Kidney tubule cell (primary cell): ENCODE results near the gene NLRP10.

Source experiments
- DNase-seq: peaks from one replicate; pipeline ENCODE4 v3.0.0-alpha.2; 2018; ENCODE audit warnings: low spot score

NLRP10 gene

DNA sequence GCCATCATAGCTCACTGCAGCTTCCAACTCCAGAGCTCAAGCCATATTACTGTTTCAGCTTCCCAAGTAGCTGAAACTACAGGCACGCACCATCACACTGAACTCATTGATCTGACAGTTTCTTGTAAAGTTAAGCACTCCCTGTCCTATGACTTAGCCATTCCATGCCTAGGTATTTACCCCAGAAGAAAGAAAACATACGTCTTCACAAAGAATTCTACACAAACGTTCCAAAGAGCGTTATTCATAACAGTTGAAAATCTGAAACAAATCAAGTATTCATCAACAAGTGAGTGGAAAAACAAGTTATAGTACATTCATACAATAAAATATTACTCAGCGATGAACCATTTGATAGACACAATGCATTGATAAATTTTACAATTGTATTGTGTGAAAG, 7.8 kb upstream of the NLRP10 start:
- DNase-seq, result no peak

DNA sequence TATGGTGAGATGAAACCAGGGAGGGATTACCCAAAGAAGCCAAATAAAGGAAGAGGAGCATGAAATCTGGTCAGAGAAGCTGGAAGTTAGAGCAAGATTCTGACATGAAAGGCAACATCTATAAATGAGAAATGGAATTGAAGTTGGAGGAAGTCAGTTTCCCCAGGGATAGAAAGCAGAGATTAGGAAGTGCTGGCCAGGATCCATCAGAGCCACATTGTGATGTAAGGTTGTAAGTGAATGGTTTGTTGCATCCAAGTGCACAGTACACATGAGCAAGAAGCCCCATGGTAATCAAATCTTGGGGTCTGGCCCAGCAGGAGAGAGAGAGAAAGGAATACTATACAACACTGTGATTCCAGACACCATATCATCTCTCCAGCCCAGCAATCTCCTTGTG, 6.6 kb upstream of the NLRP10 start:
- no peak for DNase-seq

DNA sequence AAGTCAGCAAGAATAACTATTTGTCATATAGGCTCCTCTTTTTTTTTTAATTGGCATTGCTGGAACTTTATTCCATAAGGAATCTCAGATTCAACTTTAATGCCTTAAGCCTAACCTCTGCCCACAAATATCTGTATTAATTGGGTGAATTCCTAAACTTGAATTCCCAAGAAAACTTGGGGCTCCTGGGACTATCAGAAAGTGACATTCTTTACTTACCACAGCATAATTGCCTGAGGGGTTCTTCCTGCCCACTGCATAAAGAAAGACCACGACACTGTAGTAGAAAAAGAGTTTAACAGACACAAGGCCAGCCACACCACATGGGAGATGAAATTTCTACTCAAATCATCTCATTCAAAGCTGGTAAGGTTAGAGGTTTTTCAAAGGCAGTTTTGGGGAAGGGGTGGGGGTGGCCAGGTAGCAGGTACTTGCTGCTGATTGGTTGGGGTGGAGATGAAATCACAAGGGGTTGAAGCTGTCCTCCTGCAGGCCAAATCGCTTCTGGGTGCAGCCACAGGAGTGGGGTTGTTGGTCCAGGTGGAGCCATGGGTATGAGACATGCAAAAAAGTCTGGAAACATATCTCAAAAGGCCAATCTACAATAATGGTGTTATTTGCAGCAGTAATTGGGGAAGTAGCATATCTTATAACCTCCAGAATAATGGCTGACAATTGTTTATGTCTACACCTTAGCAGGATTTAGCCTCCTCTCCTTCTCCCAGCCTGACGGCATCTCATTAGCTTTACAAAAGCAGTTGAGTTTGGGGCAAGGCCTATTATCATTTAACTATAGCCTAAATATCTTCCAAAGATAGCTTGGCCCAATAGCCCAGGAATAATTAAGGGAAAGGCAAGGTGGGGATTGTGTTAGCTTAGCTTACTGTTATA, 4.8 kb upstream of the NLRP10 start:
- no peak for DNase-seq

DNA sequence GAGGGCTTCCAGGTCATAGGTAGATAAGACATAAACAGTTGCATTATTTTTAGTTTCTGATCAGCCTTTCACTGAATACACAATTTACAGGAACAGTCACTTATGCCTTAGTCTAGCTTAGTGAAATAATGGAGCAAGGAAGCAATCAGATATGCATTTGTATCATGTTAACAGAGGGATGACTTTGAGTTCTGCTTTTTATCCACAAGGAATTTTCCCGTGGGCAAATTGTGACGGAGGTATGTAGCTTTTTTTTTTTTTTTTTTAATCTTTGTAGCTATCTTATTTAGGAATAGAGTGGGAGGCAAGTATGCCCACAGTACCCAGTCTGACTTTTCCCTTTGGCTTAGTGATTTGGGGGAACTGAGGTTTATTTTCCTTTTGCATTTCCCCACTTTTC, 3.4 kb upstream of the NLRP10 start:
- no peak for DNase-seq

DNA sequence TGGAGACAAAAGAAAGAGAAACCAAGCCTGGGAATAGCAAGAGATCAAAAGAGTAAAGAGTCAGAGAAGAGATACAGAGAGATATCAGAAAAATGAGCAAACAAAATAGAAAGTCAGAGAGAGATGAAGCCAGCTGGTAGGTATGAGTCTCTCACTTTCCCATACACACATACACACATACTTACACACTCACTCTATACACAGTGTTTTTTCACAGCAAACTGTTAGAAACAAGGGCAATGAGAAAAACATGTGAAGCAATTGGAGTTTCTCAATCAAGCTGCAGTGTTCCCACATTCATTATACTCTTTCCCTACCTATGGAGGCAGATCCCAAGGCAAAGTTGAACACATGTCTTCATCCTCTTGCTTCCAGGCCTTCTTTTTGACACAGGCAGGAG, 2.6 kb upstream of the NLRP10 start:
- DNase-seq, result no peak

DNA sequence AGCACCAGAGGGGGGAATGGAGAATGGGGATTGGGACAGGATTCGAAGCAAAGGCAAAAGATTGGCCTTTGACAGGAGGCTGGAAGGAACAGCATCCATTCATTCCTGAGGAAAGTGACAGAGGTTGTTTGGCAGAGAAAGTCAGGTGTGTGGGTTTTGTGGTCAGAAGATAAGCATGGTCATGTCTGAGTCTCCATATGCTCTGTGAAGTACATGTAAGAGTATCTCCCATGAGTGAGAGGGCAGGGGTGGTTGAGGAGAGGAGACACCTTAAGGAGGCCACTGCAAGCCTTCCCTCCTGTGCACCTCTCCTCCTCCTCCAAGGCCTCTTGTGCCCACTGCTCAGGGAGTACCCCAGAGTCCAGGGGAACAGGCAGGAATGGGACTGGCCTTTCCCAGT, 1.9 kb upstream of the NLRP10 start:
- DNase-seq, result peak; percentile 8

DNA sequence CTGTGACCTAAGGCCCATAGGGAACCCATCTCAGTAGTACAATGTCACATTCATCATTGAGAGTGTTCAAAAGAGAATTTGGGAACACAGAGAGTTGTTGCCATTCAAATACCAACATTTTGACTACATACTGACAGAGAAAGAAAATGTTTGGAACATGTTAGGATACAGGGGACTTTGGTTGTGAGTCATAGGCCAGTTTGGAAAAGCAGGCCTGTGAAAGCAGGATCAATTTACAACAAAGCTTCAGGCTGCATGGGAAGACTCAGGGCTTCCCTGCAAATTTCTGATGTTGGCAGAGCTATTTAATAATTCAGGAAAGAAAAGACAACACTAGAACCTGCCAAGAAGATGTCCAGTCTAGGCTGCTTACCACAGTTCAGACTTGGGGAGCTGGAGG, 374 bp downstream of the NLRP10 start:
- DNase-seq, result peak; percentile 42

DNA sequence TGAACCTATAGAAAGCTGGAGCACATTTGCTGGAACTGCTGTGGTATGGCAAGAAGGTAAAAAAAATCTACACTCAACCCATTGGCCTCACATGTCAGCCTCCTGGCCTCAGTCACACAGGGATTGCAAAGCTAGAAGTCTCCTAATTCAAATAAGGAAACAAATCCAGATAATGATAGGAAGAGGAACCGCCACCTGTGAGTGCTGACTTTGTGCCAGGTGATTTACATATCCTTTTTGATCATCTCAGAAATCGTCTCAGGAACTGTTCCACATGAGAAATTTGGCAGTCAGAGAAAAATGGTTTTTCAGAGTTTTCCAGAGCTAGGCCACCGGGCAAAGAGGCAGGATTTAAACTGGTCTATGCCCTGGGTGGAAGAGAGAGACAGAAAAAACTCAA, 986 bp downstream of the NLRP10 start:
- DNase-seq, result peak; percentile 60

DNA sequence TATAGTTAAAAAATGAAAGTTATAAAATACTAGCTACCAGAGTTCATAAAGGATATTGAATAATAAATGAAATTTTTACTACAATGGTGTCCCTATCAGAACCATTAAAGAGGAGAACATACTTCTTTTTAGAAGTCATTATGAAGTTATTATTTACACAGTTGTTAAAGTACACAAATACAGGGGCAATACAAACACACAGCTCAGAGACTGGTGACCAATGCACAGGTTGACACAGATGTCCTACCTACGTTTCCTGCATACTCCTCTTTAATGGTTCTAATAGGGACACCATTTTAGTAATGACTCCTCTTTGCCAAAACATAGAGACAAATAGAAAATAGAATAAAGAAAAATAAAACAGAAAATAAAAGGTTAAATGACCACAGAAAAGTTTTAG, 10.1 kb downstream of the NLRP10 start:
- no peak for DNase-seq

DNA sequence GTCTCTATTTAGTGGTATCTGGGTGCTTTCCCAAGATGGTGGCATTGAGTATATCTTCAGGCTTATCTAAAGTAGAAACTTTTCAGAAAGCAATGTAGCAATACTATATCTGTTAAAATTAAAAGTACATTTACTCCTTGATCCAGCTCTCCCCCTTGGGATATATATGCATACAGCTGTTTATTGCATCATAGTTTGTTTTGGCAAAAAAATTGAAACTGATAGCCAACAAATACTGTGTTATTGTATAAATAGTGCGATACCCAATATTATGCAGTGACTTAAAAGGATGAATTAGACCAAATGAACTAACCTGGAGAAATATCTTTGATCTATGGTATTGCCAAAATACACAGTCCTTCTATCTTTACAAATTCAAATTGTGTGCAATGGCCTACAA, 15.3 kb downstream of the NLRP10 start:
- DNase-seq, result no peak

DNA sequence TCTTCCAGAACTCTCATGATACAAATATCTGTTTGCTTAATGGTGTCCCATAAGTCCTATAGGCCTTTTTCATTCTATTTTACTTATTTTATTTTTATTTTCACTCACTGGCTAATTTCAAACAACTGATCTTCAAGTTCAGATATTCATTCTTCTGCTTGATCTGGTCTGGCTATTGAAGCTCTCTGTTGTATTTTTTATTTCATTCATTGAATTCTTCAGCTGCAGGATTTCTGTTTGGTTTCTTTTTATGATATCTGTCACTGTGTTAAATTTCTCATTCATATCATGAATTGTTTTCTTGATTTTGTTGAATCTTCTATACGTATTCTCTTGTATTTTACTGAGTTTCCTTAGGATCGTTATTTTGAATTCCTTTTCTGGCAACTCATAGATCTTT, 21.1 kb downstream of the NLRP10 start:
- no peak for DNase-seq

DNA sequence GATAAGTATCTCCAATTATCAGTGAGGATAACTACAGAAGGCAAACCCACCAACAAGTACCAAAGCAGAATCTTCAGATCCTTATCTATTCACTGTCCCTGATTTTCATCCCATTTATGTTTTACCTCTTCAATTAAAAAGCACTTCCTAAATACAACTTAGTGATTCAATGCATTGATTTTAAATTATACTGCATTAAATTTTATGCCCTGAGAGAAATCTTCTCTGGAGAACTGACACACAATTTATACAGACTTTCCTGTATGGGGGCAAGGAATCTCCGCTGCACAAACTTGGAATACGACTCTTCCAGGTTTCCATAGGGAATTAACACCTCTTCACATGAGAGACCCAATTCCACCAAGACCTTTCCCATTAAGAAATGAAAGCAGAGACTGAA, 23.6 kb downstream of the NLRP10 start, which contains the start of gene OR10A3:
Gene OR10A3 (minus strand): TSS at position 101 of the 400 bp plus-strand sequence. CDS start 2,188 bp downstream, outside the sequence.
- no peak for DNase-seq

DNA sequence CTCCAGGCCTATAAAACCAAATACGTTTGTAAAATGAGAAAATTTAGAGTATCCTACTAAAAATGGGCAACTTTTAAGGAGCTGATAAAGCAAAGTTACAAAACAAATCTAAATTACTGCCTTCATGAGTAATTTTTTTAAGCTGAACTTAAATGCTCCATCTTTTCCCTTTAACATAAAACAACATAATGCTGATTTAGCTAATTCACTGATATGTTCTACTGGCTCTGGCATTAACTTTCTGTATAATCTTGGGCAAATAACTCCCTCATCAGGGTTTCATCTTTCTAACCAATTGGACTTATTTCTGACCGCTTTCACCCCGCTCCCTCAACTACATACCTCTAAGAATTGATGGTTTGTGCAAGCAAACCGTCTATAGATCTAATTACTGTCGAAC, 24.1 kb downstream of the NLRP10 start:
- no peak for DNase-seq

DNA sequence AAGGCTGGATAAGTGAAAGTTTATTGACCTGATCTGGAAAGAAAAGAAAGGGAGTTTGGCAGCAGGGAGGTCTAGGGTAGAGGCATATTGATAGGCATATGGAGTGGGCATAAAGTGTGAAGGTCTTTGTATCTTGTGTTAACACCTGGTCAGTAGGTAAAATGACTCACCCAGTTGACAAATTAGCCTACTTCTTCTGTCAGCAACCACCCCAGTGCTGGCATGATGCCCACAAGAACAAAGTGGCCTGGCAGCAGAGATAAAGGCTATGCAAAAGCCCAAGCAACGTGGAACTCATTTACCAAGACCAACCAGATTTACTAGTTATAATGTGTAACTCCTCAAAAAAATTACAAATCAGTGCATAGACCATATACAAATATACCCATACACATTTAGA, 28.6 kb downstream of the NLRP10 start:
- DNase-seq, result peak; percentile 55

DNA sequence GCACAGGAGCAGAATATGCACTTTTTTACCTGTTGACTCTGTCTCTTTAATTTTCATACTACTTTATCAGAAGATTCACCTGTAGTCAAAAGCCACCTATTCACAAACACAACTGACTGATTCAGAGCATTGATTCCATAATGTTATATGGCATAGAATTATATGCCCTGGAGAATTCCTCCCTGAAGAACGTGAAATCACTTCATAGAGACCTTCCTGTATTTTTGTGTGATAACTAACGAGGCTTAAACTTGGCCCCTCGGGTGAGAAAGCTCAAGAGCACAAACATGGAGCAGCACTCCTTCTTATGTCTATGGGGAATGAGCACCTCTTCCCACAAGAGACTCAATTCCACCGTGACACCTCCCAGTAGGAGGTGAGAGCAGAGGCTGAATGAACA, 34.1 kb downstream of the NLRP10 start, which contains the start of gene OR10A6:
Gene OR10A6 (minus strand): TSS at position 101 of the 400 bp plus-strand sequence. CDS start 2,606 bp downstream, outside the sequence.
- DNase-seq, result no peak

DNA sequence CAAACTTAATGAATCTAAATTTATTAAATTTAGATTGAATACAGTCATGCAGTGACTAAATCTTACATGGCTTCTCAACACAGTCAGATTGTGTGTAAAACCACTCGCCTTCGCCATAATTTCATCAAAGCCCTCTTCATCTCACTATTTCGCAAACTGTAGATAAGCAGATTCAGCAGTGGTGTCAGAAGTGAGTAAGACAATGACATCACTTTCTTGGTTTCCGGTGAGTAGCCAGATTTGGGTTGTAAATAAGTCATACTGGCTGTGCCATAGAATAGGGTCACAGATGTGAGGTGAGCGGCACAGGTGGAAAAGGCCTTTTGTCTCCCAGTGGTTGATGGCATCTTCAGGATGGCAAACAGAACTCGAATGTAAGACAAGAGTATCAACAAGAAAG, 37.6 kb downstream of the NLRP10 start:
- DNase-seq, result no peak

DNA sequence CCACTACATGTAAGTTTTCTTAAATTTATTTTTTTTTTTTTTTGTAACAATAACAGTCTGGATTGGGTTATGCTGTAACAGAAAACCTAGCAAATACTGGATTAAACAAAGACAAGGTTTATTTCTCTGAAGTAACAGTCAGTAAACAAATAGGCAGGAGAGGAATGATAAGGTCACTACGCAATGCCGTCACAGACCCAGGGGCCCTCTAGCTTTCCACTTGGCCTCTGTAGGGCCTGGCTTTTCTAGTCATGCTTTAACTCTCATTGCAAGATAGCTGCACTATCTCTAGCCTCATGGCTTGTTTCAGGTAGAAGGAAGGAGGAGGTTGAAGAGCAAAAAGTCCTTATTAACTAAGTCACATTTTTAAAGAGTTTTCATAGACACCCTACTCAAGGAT, 40.7 kb downstream of the NLRP10 start:
- no peak for DNase-seq

DNA sequence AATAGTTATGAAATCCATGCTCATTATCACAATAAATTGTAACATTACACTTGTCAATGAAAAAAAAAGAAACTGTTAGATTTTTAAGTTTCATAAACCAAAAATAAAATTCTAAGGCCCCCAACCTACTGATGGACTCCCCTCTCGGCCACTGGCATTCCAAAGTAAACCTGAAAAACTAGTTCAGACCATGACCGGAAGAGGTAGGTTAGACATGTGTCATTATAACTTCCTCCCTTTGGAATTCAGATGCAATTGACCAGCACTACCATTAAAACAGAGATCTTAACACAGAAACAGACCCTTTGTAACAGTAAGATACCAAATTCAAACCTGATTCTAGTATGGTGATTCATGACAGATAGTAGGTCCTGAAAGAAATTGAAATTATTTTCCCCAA, 47.1 kb downstream of the NLRP10 start:
- DNase-seq, result no peak
